Measurements from ENCODE around the gene DBNDD1. TPM values are rescaled to one million over a fixed set of nuclear protein-coding genes. Genes with fewer than 3 reads are reported as not detected.

Gene DBNDD1
- total and polyA plus RNA-seq, 4 donors: 1.1 to 3.5 (median 3.1) TPM

- Histone ChIP-seq H3K4me1 (ENCODE audit: control insufficient read depth in 1 of 2, insufficient read depth in 2 of 2, low read length in 2 of 2) (no peaks in the 10 kb centered on the region), H3K9me3 (ENCODE audit: control insufficient read depth, low read length) (no peaks in the 10 kb centered on the region), H3K4me3 (ENCODE audit: low read length in 2 of 2) (peak overlapping the region; percentile 51 to 83), H3K27me3 (ENCODE audit: control insufficient read depth in 1 of 2, insufficient read depth in 2 of 2, low read length in 1 of 2) (no peaks in the 10 kb centered on the region), H3K27ac (ENCODE audit: low read depth in 1 of 2, low read length in 2 of 2) (no peak overlapping the region), H3K36me3 (ENCODE audit: control insufficient read depth in 1 of 2, insufficient read depth in 2 of 2, low read length in 1 of 2) (no peaks in the 10 kb centered on the region)
- DNase-seq (no peak), ATAC-seq (ENCODE audit: low FRiP score) (no peak)
- 1% methylated on average over 26 to 57 of the region's 57 CpGs for WGBS, 2 donors
- intact Hi-C loops (cut with DNase I): loop anchor here in 1 of 2 donors (10.0 kb wide), 2 partner anchors 95 to 145 kb away; partner anchors contain the start of genes TCF25 and TUBB3
Observed at GRCh38 chr16:90019543-90020259, 445 bp upstream of the DBNDD1 start.

- ATAC-seq (ENCODE audit: low FRiP score): no peak
- DNase-seq: no peak
- H3K9me3 ChIP-seq (ENCODE audit: control insufficient read depth, low read length): no peaks in the 10 kb centered on the region
- 68 to 70% methylated on average over 7 of the region's 7 CpGs for WGBS, 2 donors
- intact Hi-C loops (cut with DNase I): loop anchor here in 1 of 2 donors (10.0 kb wide), 1 partner anchor 143 kb away; the partner anchor contains the start of gene TCF25
- no peak overlapping the region for H3K27ac ChIP-seq (ENCODE audit: low read depth in 1 of 2, low read length in 2 of 2)
- no peaks in the 10 kb centered on the region for H3K4me1 ChIP-seq (ENCODE audit: control insufficient read depth in 1 of 2, insufficient read depth in 2 of 2, low read length in 2 of 2)
- H3K36me3 ChIP-seq (ENCODE audit: control insufficient read depth in 1 of 2, insufficient read depth in 2 of 2, low read length in 1 of 2): no peaks in the 10 kb centered on the region
- no peaks in the 10 kb centered on the region for H3K27me3 ChIP-seq (ENCODE audit: control insufficient read depth in 1 of 2, insufficient read depth in 2 of 2, low read length in 1 of 2)
- no peak overlapping the region for H3K4me3 ChIP-seq (ENCODE audit: low read length in 2 of 2)
Observed at GRCh38 chr16:90018297-90018651, 982 bp downstream of the DBNDD1 start.

GRCh38 chr16:90016339-90016950 is 2.8 kb downstream of the DBNDD1 start:
- Histone ChIP-seq H3K9me3 (ENCODE audit: control insufficient read depth, low read length) (no peaks in the 10 kb centered on the region), H3K4me3 (ENCODE audit: low read length in 2 of 2) (no peak overlapping the region), H3K4me1 (ENCODE audit: control insufficient read depth in 1 of 2, insufficient read depth in 2 of 2, low read length in 2 of 2) (no peaks in the 10 kb centered on the region), H3K36me3 (ENCODE audit: control insufficient read depth in 1 of 2, insufficient read depth in 2 of 2, low read length in 1 of 2) (no peaks in the 10 kb centered on the region), H3K27ac (ENCODE audit: low read depth in 1 of 2, low read length in 2 of 2) (no peak overlapping the region), H3K27me3 (ENCODE audit: control insufficient read depth in 1 of 2, insufficient read depth in 2 of 2, low read length in 1 of 2) (no peaks in the 10 kb centered on the region)
- no peak for DNase-seq
- intact Hi-C loops (cut with DNase I): loop anchor here in 1 of 2 donors (10.0 kb wide), 1 partner anchor 142 kb away; the partner anchor contains the start of gene TCF25
- peak; percentile 20 for ATAC-seq (ENCODE audit: low FRiP score)
- WGBS, 2 donors: 29 to 32% methylated on average over 11 of the region's 11 CpGs

- intact Hi-C loops (cut with DNase I): loop anchor here in 1 of 2 donors (10.0 kb wide), 1 partner anchor 141 kb away; the partner anchor contains the start of gene TCF25
- no peaks in the 10 kb centered on the region for H3K36me3 ChIP-seq (ENCODE audit: control insufficient read depth in 1 of 2, insufficient read depth in 2 of 2, low read length in 1 of 2)
- peak; percentile 20 for ATAC-seq (ENCODE audit: low FRiP score)
- no peak overlapping the region for H3K4me3 ChIP-seq (ENCODE audit: low read length in 2 of 2)
- no peaks in the 10 kb centered on the region for H3K4me1 ChIP-seq (ENCODE audit: control insufficient read depth in 1 of 2, insufficient read depth in 2 of 2, low read length in 2 of 2)
- H3K27me3 ChIP-seq (ENCODE audit: control insufficient read depth in 1 of 2, insufficient read depth in 2 of 2, low read length in 1 of 2): no peaks in the 10 kb centered on the region
- DNase-seq: no peak
- no peak overlapping the region for H3K27ac ChIP-seq (ENCODE audit: low read depth in 1 of 2, low read length in 2 of 2)
- no peaks in the 10 kb centered on the region for H3K9me3 ChIP-seq (ENCODE audit: control insufficient read depth, low read length)
- 58 to 62% methylated on average over 19 of the region's 19 CpGs for WGBS, 2 donors
Observed at GRCh38 chr16:90015586-90016338, 3.5 kb downstream of the DBNDD1 start.

GRCh38 chr16:90012991-90013745 is 6.1 kb downstream of the DBNDD1 start:
- intact Hi-C loops (cut with DNase I): loop anchor here in 1 of 2 donors (10.0 kb wide), 1 partner anchor 138 kb away; the partner anchor contains the start of gene TCF25
- Histone ChIP-seq H3K27ac (ENCODE audit: low read depth in 1 of 2, low read length in 2 of 2) (no peak overlapping the region), H3K27me3 (ENCODE audit: control insufficient read depth in 1 of 2, insufficient read depth in 2 of 2, low read length in 1 of 2) (no peaks in the 10 kb centered on the region), H3K4me1 (ENCODE audit: control insufficient read depth in 1 of 2, insufficient read depth in 2 of 2, low read length in 2 of 2) (no peaks in the 10 kb centered on the region), H3K36me3 (ENCODE audit: control insufficient read depth in 1 of 2, insufficient read depth in 2 of 2, low read length in 1 of 2) (no peaks in the 10 kb centered on the region), H3K9me3 (ENCODE audit: control insufficient read depth, low read length) (no peaks in the 10 kb centered on the region), H3K4me3 (ENCODE audit: low read length in 2 of 2) (no peak overlapping the region)
- no peak for DNase-seq
- no peak for ATAC-seq (ENCODE audit: low FRiP score)
- WGBS, 2 donors: 85 to 87% methylated on average over 13 of the region's 13 CpGs

- Histone ChIP-seq H3K36me3 (ENCODE audit: control insufficient read depth in 1 of 2, insufficient read depth in 2 of 2, low read length in 1 of 2) (no peaks in the 10 kb centered on the region), H3K9me3 (ENCODE audit: control insufficient read depth, low read length) (no peaks in the 10 kb centered on the region), H3K27me3 (ENCODE audit: control insufficient read depth in 1 of 2, insufficient read depth in 2 of 2, low read length in 1 of 2) (no peaks in the 10 kb centered on the region), H3K4me3 (ENCODE audit: low read length in 2 of 2) (no peak overlapping the region), H3K4me1 (ENCODE audit: control insufficient read depth in 1 of 2, insufficient read depth in 2 of 2, low read length in 2 of 2) (no peaks in the 10 kb centered on the region), H3K27ac (ENCODE audit: low read depth in 1 of 2, low read length in 2 of 2) (no peak overlapping the region)
- ATAC-seq (ENCODE audit: low FRiP score) (peak; percentile 28), DNase-seq (no peak)
- WGBS, 2 donors: 89 to 91% methylated on average over 12 of the region's 12 CpGs
- intact Hi-C loops (cut with DNase I): loop anchor here in 1 of 2 donors (10.0 kb wide), 1 partner anchor 137 kb away; the partner anchor contains the start of gene TCF25
Observed at GRCh38 chr16:90011908-90012501, 7.3 kb downstream of the DBNDD1 start.

GRCh38 chr16:90011508-90011819 is 7.8 kb downstream of the DBNDD1 start:
- no peak for ATAC-seq (ENCODE audit: low FRiP score)
- 83 to 85% methylated on average over 11 of the region's 11 CpGs for WGBS, 2 donors
- Histone ChIP-seq H3K36me3 (ENCODE audit: control insufficient read depth in 1 of 2, insufficient read depth in 2 of 2, low read length in 1 of 2) (no peaks in the 10 kb centered on the region), H3K4me3 (ENCODE audit: low read length in 2 of 2) (no peak overlapping the region), H3K9me3 (ENCODE audit: control insufficient read depth, low read length) (no peaks in the 10 kb centered on the region), H3K27me3 (ENCODE audit: control insufficient read depth in 1 of 2, insufficient read depth in 2 of 2, low read length in 1 of 2) (no peaks in the 10 kb centered on the region), H3K4me1 (ENCODE audit: control insufficient read depth in 1 of 2, insufficient read depth in 2 of 2, low read length in 2 of 2) (no peaks in the 10 kb centered on the region), H3K27ac (ENCODE audit: low read depth in 1 of 2, low read length in 2 of 2) (no peak overlapping the region)
- no peak for DNase-seq
- intact Hi-C loops (cut with DNase I): loop anchor here in 1 of 2 donors (10.0 kb wide), 1 partner anchor 137 kb away; the partner anchor contains the start of gene TCF25

Data from aorta (tissue), 5 donors.